K562 (cell line): Measurements from ENCODE around the gene ITGAE. TPM values are rescaled to one million over a fixed set of nuclear protein-coding genes. Genes with fewer than 3 reads are reported as not detected.

Experiments used
- ATAC-seq: fragments of 200-7000 bp; cut with Tn5 transposase; 3 replicates; pipeline ENCODE4 v1.9.1; 2020; ENCODE audit warnings: moderate library complexity
- BruUV-seq: library from RNA; stranded (reverse); fragments of 400-500 nt; replicated peaks from 2 replicates; lab custom pipeline; 2021; lab: Mats Ljungman, UMichigan
- CTCF ChIA-PET: fragments of 300-600 bp; formaldehyde crosslinking; extraction: SDS; loops from one replicate; lab custom pipeline; 2021; ENCODE audit warnings: low intra/inter-chr PET ratio; lab: Yijun Ruan, JAX
- POLR2A ChIA-PET: fragments of 300-600, 350-650 bp; sonication (Branson Sonifier 250); formaldehyde crosslinking; extraction: SDS; loops from one replicate; lab custom pipeline; 2021; ENCODE audit warnings: antibody characterized with exemption, inconsistent platforms; lab: Yijun Ruan, JAX
- DNase-seq, 4 experiments: peaks; one replicate each; pipeline versions ENCODE4 v3.0.0 to v3.0.0-alpha.2; 2011 to 2018; ENCODE audit warnings: low spot score in 3 of 4, mixed read lengths in 3 of 4; ENCODE audit errors: extremely low read depth in 1 of 4
- FAIRE-seq: peaks from 2 replicates; lab custom pipeline; 2011; peaks lifted over from hg19 to GRCh38; lab: Jason Lieb, UNC
- H2AFZ ChIP-seq: 2 replicates; pipeline ENCODE4 v1.6.0; 2011; ENCODE audit warnings: low read depth, low read length, control low read depth, inconsistent platforms
- H3K27ac ChIP-seq: fragments of 200-600 bp; 3 replicates; pipeline ENCODE4 v1.8.0; 2011; ENCODE audit warnings: low read depth, mild to moderate bottlenecking, control low read depth, inconsistent platforms, low read length, moderate library complexity, mixed read lengths; ENCODE audit errors: extremely low read depth
- H3K27me3 ChIP-seq, 2 experiments: fragments of 300-600 bp in 1 of 2; 2 replicates in 1 of 2; 3 replicates in 1 of 2; pipeline versions ENCODE4 v1.6.0 to v1.8.0; 2011; ENCODE audit warnings: inconsistent platforms in 2 of 2, low read length in 2 of 2, mild to moderate bottlenecking in 1 of 2, mixed read lengths in 1 of 2, moderate library complexity in 1 of 2; ENCODE audit not compliant: control insufficient read depth in 2 of 2, insufficient read depth in 2 of 2
- H3K36me3 ChIP-seq: fragments of 300-600 bp; 3 replicates; pipeline ENCODE4 v1.8.0; 2011; ENCODE audit warnings: mild to moderate bottlenecking, low read length, inconsistent platforms; ENCODE audit not compliant: control insufficient read depth, insufficient read depth
- H3K4me1 ChIP-seq, 2 experiments: fragments of 200-600 bp in 1 of 2; replicated peaks in 1 of 2; 2 replicates in 1 of 2; 3 replicates in 1 of 2; pipeline versions ENCODE4 v1.5.1 to v1.8.0; 2011; ENCODE audit warnings: inconsistent platforms in 2 of 2, low read length in 2 of 2, mild to moderate bottlenecking in 1 of 2, mixed read lengths in 1 of 2, moderate library complexity in 1 of 2; ENCODE audit not compliant: control insufficient read depth in 2 of 2, insufficient read depth in 2 of 2
- H3K4me2 ChIP-seq: 2 replicates; pipeline ENCODE4 v1.6.1; 2011; ENCODE audit warnings: low read length, control low read depth, inconsistent platforms, mixed read lengths; ENCODE audit not compliant: insufficient read depth
- H3K4me3 ChIP-seq: fragments of 200-600 bp; sonication (generic), shearing (Covaris generic); 2 replicates; pipeline ENCODE4 v1.5.1; 2016; ENCODE audit warnings: control low read depth, inconsistent platforms
- H3K79me2 ChIP-seq: fragments of 200-600 bp; 3 replicates; pipeline ENCODE4 v1.8.0; 2011; ENCODE audit warnings: low read length, inconsistent platforms; ENCODE audit not compliant: control insufficient read depth, insufficient read depth
- H3K9ac ChIP-seq, 2 experiments: 2 replicates each; pipeline versions ENCODE4 v1.6.0 to v1.6.1; 2011; ENCODE audit warnings: low read depth in 2 of 2, low read length in 2 of 2, control low read depth in 1 of 2, inconsistent platforms in 1 of 2, mild to moderate bottlenecking in 1 of 2, mixed read lengths in 1 of 2; ENCODE audit not compliant: insufficient read depth in 1 of 2
- H3K9me1 ChIP-seq: one replicate; pipeline ENCODE4 v1.6.0; 2011; ENCODE audit warnings: inconsistent platforms, mild to moderate bottlenecking, low read length, moderate library complexity; ENCODE audit not compliant: control insufficient read depth, insufficient read depth
- H3K9me3 ChIP-seq: replicated peaks from 2 replicates; pipeline ENCODE4 v1.5.1; 2011; ENCODE audit warnings: low read depth, low read length, inconsistent platforms; ENCODE audit not compliant: control insufficient read depth, insufficient read depth
- H4K20me1 ChIP-seq: replicated peaks from 2 replicates; pipeline ENCODE4 v1.6.1; 2011; ENCODE audit warnings: low read length, inconsistent platforms, mixed read lengths; ENCODE audit not compliant: control insufficient read depth, insufficient read depth
- ASH1L ChIP-seq: fragments of 450-650 bp; IDR thresholded peaks from 2 replicates; pipeline ENCODE4 v1.6.1; 2018; ENCODE audit warnings: borderline replicate concordance, mild to moderate bottlenecking, low read depth; ENCODE audit not compliant: partially characterized antibody
- ETS2 ChIP-seq: IDR thresholded peaks from 2 replicates; pipeline ENCODE4 v1.6.1; 2016; ENCODE audit warnings: borderline replicate concordance, missing genetic modification characterization, mild to moderate bottlenecking, moderate library complexity, missing compliant biosample characterization; ENCODE audit not compliant: poor library complexity, severe bottlenecking
- GATAD2B ChIP-seq: fragments of 450-650 bp; IDR thresholded peaks from 2 replicates; pipeline ENCODE4 v1.6.1; 2017; ENCODE audit warnings: mild to moderate bottlenecking, borderline replicate concordance
- HDAC2 ChIP-seq: fragments of 450-650 bp; IDR thresholded peaks from 2 replicates; pipeline ENCODE4 v1.6.1; 2016; ENCODE audit warnings: mild to moderate bottlenecking
- HMGN3 ChIP-seq: IDR thresholded peaks from 2 replicates; pipeline ENCODE4 v1.6.1; 2011; ENCODE audit warnings: borderline replicate concordance, low read depth, mild to moderate bottlenecking, mixed read lengths, low read length; ENCODE audit not compliant: insufficient read length; ENCODE audit errors: extremely low read depth
- MEF2A ChIP-seq: IDR thresholded peaks from 2 replicates; pipeline ENCODE4 v1.6.1; 2011; ENCODE audit warnings: low read depth, mild to moderate bottlenecking, low read length, moderate library complexity; ENCODE audit not compliant: control insufficient read depth
- POLR2A ChIP-seq: fragments of 450-650 bp; conservative IDR thresholded peaks from 2 replicates; pipeline ENCODE4 v1.6.1; 2016
- PURB ChIP-seq: sonication (generic); formaldehyde crosslinking; IDR thresholded peaks from 2 replicates; pipeline ENCODE4 v1.9.0; 2021; ENCODE audit warnings: low read depth, mild to moderate bottlenecking, missing genetic modification reagents
- TBP ChIP-seq: optimal IDR thresholded peaks from 2 replicates; pipeline ENCODE3; 2011; ENCODE audit warnings: low read depth, low read length, improper control_type of control experiment
- ZNF140 ChIP-seq: fragments of 250-450 bp; sonication (Bioruptor Pico); IDR thresholded peaks from 2 replicates; pipeline ENCODE4 v1.8.0; 2021; ENCODE audit warnings: moderate library complexity, mild to moderate bottlenecking, inconsistent platforms
- ZNF217 ChIP-seq: sonication (generic); formaldehyde crosslinking; IDR thresholded peaks from 2 replicates; pipeline ENCODE4 v1.8.0; 2022; ENCODE audit warnings: mild to moderate bottlenecking, missing genetic modification reagents
- ZNF589 ChIP-seq: fragments of 200-800 bp; sonication (Bioruptor generic); IDR thresholded peaks from 2 replicates; pipeline ENCODE4 v1.6.1; 2016; ENCODE audit warnings: low read depth, missing genetic modification characterization, missing compliant biosample characterization
- WGBS: fragments of 100-300 bp; shearing (Covaris generic); methylation state at CpG from one replicate; pipeline ENCODE4 v1.1.6; 2016; ENCODE audit warnings: low coverage, mixed read lengths; ENCODE audit not compliant: insufficient coverage; ENCODE audit errors: missing lambda C conversion rate; 5-methylcytosine and 5-hydroxymethylcytosine counted together
- in situ Hi-C: fragments of 300-500 bp; cut with MboI; formaldehyde crosslinking; loops from 4 replicates; pipeline ENCODE4 v1.15.0; 2018; ENCODE audit warnings: inconsistent platforms, mixed read lengths
- intact Hi-C: fragments of 100-400 bp; cut with micrococcal nuclease; formaldehyde crosslinking; loops from 2 replicates; pipeline ENCODE4 v1.14.2; 2022
- polyA plus RNA-seq, 8 experiments: library from polyadenylated mRNA; depleted of rRNA in 4 of 8; stranded (reverse) in 5 of 8; unstranded in 3 of 8; fragments of >200 nt; fragmentation: Nextera tagmentation in 2 of 8; fragmentation: Illumina TruSeq in 1 of 8; extraction: Ambion mirVana in 2 of 8; extraction: Trizol in 1 of 8; gene quantifications; 2 replicates each; pipeline versions ENCODE4 v1.2.1 to v1.2.3, GENCODE V29; 2011 to 2014; ENCODE audit warnings: inconsistent platforms in 1 of 8, missing spikeins in 1 of 8
- total RNA-seq, 7 experiments: library from RNA; depleted of rRNA in 6 of 7; stranded (reverse); fragments of >200 nt in 6 of 7; fragmentation: Illumina TruSeq in 2 of 7; extraction: Trizol in 2 of 7; gene quantifications; 2 replicates each; pipeline versions ENCODE4 v1.2.1 to v1.2.3, GENCODE V29; 2011 to 2021; ENCODE audit warnings: low replicate concordance in 1 of 7
- TF ChIP-seq, protein P1 (sequence below): sonication (generic); formaldehyde crosslinking; IDR thresholded peaks from 2 replicates; pipeline ENCODE4 v1.8.0; 2023; ENCODE audit warnings: mild to moderate bottlenecking, missing genetic modification reagents

ITGAE gene
- total and polyA plus RNA-seq, 9 of the 15 experiments (the other 6 are each of a cell fraction or from before 2014, with no cell fraction given): 14.8 to 160 (median 27.0) TPM

DNA sequence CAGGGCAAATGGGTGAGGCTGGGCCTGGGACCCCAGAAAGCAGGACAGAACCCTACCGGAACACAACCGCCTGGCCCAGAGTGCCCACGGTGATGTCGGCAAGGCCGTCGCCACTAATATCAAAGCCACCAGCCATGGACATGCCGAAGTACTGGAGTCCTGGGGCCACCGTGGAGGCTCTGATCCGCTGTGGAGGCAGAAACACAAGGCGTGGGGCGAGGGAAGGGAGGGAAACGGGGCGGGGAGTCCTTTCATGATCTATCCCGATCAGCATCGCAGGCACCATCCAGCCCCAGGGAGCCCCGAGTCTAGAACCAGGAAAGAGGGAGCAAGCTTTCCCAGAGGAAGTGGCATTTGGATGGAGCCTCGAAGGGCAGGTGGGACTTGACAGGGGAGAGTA is 50.7 kb downstream of the ITGAE start:
- Histone ChIP-seq H3K79me2 (no peaks in the 10 kb centered on the region), H3K27me3 (peaks cover 3 to 33% of the 10 kb centered on the region in 2 experiments; a peak in 3 of 5 replicates), H3K4me2 (no peak overlapping the region), H3K9ac (no peak overlapping the region), H3K4me1 (peaks cover 0 to 24% of the 10 kb centered on the region in 2 experiments; a peak in 3 of 5 replicates), H3K9me3 (no peaks in the 10 kb centered on the region), H4K20me1 (no peaks in the 10 kb centered on the region), H3K27ac (no peak overlapping the region), H3K9me1 (no peaks in the 10 kb centered on the region), H3K36me3 (no peaks in the 10 kb centered on the region), H3K4me3 (no peak overlapping the region), H2AFZ (no peak overlapping the region)
- WGBS: 11% methylated on average over 11 of the region's 17 CpGs
- FAIRE-seq: no peak
- no peak for ATAC-seq
- no peak for DNase-seq
- ChIA-PET CTCF (no interaction called here), POLR2A (no interaction called here)
- TF ChIP-seq PURB (CRISPR knock-in tag) (no peak), HDAC2 (no peak), TBP (no peak), ZNF589 (no peak), MEF2A (no peak), GATAD2B (no peak), ASH1L (no peak), ZNF140 (CRISPR knock-in tag) (no peak), ZNF217 (no peak), ETS2 (tag) (no peak), HMGN3 (no peak), POLR2A (no peak)
- TF ChIP-seq, protein P1, sequence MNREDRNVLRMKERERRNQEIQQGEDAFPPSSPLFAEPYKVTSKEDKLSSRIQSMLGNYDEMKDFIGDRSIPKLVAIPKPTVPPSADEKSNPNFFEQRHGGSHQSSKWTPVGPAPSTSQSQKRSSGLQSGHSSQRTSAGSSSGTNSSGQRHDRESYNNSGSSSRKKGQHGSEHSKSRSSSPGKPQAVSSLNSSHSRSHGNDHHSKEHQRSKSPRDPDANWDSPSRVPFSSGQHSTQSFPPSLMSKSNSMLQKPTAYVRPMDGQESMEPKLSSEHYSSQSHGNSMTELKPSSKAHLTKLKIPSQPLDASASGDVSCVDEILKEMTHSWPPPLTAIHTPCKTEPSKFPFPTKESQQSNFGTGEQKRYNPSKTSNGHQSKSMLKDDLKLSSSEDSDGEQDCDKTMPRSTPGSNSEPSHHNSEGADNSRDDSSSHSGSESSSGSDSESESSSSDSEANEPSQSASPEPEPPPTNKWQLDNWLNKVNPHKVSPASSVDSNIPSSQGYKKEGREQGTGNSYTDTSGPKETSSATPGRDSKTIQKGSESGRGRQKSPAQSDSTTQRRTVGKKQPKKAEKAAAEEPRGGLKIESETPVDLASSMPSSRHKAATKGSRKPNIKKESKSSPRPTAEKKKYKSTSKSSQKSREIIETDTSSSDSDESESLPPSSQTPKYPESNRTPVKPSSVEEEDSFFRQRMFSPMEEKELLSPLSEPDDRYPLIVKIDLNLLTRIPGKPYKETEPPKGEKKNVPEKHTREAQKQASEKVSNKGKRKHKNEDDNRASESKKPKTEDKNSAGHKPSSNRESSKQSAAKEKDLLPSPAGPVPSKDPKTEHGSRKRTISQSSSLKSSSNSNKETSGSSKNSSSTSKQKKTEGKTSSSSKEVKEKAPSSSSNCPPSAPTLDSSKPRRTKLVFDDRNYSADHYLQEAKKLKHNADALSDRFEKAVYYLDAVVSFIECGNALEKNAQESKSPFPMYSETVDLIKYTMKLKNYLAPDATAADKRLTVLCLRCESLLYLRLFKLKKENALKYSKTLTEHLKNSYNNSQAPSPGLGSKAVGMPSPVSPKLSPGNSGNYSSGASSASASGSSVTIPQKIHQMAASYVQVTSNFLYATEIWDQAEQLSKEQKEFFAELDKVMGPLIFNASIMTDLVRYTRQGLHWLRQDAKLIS (CRISPR knock-in tag): no peak
- in situ Hi-C loops (no loop called here), intact Hi-C loops (no loop called here)
- no TSS peak for BruUV-seq
